Right lobe of liver (tissue), 4 donors: ENCODE measurements around the gene ENTREP1.

ENCODE experiments used
- POLR2A ChIP-seq: fragments of 450-650 bp; IDR thresholded peaks from one replicate; pipeline ENCODE4 v1.6.1; 2017; ENCODE audit warnings: antibody characterized with exemption, mild to moderate bottlenecking
- TF ChIP-seq, protein P1 (sequence below), 4 donors: fragments of 200-600 bp in 3 of 4; fragments of 450-650 bp in 1 of 4; IDR thresholded peaks; one replicate each; pipeline versions ENCODE4 v1.5.1 to v1.8.0; 2016 to 2022; ENCODE audit warnings: antibody characterized with exemption in 4 of 4, mild to moderate bottlenecking in 2 of 4
- donor health status: DM: no; HTN: no; CAD: no.
- donor health status: DM: no; HTN: no; CAD: no.
- donor health status: DM: no; HTN: yes; CAD: no.

DNA sequence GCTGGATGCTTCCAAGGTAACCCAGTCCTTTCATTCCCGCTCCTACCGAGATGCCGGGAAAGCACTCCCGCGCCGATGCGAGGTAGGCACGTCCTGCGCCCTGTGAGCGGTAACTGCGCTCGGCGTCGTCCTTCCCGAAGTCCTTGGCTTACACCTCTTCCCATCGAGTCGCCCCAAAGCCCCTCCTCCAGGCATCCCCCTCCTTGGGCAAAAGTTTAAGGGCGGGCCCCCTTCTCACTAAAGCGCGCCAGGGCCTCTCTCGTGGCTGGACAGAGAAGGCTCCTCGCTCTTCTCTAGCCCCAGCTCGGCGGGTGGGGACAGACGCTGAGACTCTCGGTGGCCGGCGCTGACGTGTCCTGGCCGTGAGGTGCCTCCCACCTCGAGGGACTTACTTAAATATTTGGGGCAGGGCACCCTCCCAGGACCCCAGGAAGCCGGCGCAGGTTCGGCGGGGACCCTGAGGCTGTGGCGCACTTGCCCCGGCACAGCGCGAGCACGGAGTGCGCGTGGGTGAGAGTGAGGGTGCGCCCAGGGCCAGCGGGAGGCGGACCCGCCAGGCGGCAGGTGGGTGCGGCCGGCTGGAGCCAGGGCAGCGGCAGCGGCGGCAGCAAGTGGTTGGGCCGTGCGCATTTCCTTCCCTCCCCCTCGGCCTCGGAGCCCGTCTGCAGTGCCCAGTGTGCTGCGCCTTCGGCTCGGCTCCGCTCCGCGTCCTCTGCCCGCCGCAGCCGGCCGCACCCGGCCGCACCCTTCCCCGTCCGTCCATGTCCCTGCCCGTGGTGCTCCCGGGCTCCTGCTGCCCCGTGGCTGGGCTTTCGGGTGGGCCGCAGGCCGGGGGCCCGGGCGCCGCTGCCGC lies at the start of gene ENTREP1:
- TF ChIP-seq, protein P1, sequence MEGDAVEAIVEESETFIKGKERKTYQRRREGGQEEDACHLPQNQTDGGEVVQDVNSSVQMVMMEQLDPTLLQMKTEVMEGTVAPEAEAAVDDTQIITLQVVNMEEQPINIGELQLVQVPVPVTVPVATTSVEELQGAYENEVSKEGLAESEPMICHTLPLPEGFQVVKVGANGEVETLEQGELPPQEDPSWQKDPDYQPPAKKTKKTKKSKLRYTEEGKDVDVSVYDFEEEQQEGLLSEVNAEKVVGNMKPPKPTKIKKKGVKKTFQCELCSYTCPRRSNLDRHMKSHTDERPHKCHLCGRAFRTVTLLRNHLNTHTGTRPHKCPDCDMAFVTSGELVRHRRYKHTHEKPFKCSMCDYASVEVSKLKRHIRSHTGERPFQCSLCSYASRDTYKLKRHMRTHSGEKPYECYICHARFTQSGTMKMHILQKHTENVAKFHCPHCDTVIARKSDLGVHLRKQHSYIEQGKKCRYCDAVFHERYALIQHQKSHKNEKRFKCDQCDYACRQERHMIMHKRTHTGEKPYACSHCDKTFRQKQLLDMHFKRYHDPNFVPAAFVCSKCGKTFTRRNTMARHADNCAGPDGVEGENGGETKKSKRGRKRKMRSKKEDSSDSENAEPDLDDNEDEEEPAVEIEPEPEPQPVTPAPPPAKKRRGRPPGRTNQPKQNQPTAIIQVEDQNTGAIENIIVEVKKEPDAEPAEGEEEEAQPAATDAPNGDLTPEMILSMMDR (IDR thresholded peaks at IDR 0.05) = no peak
- TF ChIP-seq POLR2A = no peak
